ENCODE results near the gene WNT7B. TPM values are rescaled to one million over a fixed set of nuclear protein-coding genes. Genes with fewer than 3 reads are reported as not detected.

The WNT7B gene
- total RNA-seq, 1 experiment from 2014 or later: 66.9 TPM

DNA sequence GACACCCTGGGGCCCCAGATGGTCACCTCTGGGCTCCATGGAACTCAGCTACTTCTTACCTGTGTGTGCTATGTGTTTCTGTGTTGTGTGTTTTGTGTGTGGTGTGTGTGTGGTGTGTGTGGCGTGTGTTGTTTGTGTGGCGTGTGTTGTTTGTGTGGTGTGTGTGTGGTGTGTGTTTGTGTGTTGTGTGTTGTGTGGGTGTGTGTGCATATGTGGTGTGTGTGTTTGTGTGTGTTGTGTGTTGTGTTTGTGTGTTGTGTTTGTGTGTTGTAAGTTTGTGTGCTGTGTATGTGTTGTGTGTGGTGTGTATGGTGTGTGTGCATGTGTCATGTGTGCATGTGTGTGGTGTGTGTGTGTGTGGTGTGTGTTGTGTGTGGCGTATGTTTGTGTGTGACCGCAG, 3.8 kb upstream of the WNT7B start:
- Histone ChIP-seq H3K27me3 (ENCODE audit: insufficient read depth, low read depth) (no peaks in the 10 kb centered on the region), H3K4me1 (replicated peaks; ENCODE audit: insufficient read depth) (peaks cover 20% of the 10 kb centered on the region), H3K4me2 (no peak overlapping the region), H3K9me3 (ENCODE audit: insufficient read depth, low read depth) (peaks cover 3% of the 10 kb centered on the region; the same call in 1 of the 2 replicates), H4K20me1 (ENCODE audit: insufficient read depth) (no peaks in the 10 kb centered on the region), H3K27ac (no peak overlapping the region), H3K79me2 (ENCODE audit: low read depth) (peaks cover 12% of the 10 kb centered on the region), H2AFZ (no peak overlapping the region), H3K9me2 (ENCODE audit: insufficient read depth) (no peaks in the 10 kb centered on the region), H3F3A (ENCODE audit: insufficient read depth, low read depth) (peaks cover 35% of the 10 kb centered on the region), H3K4me3 (no peak overlapping the region), H3K36me3 (ENCODE audit: low read depth) (no peaks in the 10 kb centered on the region)
- POLR2A ChIA-PET (ENCODE audit: unreplicated experiment): interaction anchor here (0.6 kb wide), 2 partner anchors 187 to 337 kb away, joined by 8 to 31 read pairs; no protein-coding TSS in a partner anchor
- intact Hi-C loops (cut with micrococcal nuclease; ENCODE audit: unreplicated experiment): no loop called here
- DNase-seq: no peak
- TF ChIP-seq EZH2 (IDR thresholded peaks at IDR 0.05; ENCODE audit: low read depth): no peak
- TF ChIP-seq, protein P1, sequence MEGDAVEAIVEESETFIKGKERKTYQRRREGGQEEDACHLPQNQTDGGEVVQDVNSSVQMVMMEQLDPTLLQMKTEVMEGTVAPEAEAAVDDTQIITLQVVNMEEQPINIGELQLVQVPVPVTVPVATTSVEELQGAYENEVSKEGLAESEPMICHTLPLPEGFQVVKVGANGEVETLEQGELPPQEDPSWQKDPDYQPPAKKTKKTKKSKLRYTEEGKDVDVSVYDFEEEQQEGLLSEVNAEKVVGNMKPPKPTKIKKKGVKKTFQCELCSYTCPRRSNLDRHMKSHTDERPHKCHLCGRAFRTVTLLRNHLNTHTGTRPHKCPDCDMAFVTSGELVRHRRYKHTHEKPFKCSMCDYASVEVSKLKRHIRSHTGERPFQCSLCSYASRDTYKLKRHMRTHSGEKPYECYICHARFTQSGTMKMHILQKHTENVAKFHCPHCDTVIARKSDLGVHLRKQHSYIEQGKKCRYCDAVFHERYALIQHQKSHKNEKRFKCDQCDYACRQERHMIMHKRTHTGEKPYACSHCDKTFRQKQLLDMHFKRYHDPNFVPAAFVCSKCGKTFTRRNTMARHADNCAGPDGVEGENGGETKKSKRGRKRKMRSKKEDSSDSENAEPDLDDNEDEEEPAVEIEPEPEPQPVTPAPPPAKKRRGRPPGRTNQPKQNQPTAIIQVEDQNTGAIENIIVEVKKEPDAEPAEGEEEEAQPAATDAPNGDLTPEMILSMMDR (conservative IDR thresholded peaks at IDR 0.05): no peak
- no TSS peak for BruUV-seq (replicated peaks)
- CTCF ChIA-PET: no interaction called here

DNA sequence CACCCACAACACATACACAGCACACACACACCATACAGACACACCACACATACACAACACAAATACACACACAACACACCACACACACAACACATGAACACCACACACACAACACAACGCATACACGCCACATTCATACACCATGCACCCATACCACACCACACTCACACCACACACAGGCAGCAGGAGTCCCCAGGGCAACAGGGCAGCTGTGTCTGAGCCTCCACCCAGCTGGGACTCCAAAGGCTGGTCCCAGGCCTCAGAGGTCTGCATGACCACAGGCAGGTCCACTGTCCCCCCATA, 3.3 kb upstream of the WNT7B start:
- Histone ChIP-seq H3F3A (ENCODE audit: insufficient read depth, low read depth) (peaks cover 39% of the 10 kb centered on the region), H3K27ac (no peak overlapping the region), H3K4me2 (no peak overlapping the region), H3K4me1 (replicated peaks; ENCODE audit: insufficient read depth) (peaks cover 20% of the 10 kb centered on the region), H3K79me2 (ENCODE audit: low read depth) (peaks cover 17% of the 10 kb centered on the region), H3K27me3 (ENCODE audit: insufficient read depth, low read depth) (no peaks in the 10 kb centered on the region), H3K4me3 (no peak overlapping the region), H2AFZ (no peak overlapping the region), H3K9me2 (ENCODE audit: insufficient read depth) (no peaks in the 10 kb centered on the region), H3K36me3 (ENCODE audit: low read depth) (no peaks in the 10 kb centered on the region), H4K20me1 (ENCODE audit: insufficient read depth) (peaks cover 2% of the 10 kb centered on the region), H3K9me3 (ENCODE audit: insufficient read depth, low read depth) (peaks cover 2% of the 10 kb centered on the region; the same call in 1 of the 2 replicates)
- no TSS peak for BruUV-seq (replicated peaks)
- intact Hi-C loops (cut with micrococcal nuclease; ENCODE audit: unreplicated experiment): no loop called here
- ChIA-PET POLR2A (ENCODE audit: unreplicated experiment) (no interaction called here), CTCF (no interaction called here)
- no peak for DNase-seq
- no peak for TF ChIP-seq EZH2 (IDR thresholded peaks at IDR 0.05; ENCODE audit: low read depth)
- TF ChIP-seq, protein P1 (conservative IDR thresholded peaks at IDR 0.05): no peak

DNA sequence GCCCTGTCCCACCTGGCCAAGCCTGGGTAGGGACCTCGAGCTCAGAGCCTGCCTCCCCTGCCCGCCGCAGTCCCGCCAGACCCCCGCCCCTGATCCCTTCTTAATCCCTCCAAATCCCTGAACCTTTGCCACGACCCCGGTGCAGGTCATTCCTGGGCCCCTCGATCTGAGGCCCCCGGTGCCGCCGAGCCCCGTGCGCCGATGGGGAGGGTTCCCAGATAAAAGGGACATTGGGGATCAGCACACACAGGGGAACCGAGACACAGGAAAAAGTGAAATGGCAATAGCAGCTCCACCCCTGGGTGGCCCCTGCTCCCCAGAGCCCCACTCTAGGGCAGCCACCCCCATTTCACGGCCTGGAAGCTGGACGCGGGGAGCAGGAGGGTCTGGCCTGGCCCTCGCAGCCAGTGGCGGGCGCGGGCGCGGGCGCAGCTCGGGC, 1.3 kb upstream of the WNT7B start:
- Histone ChIP-seq H4K20me1 (ENCODE audit: insufficient read depth) (peaks cover 21% of the 10 kb centered on the region), H3K9me2 (ENCODE audit: insufficient read depth) (no peaks in the 10 kb centered on the region), H3K79me2 (ENCODE audit: low read depth) (peaks cover 37% of the 10 kb centered on the region), H3K4me1 (replicated peaks; ENCODE audit: insufficient read depth) (peaks cover 36% of the 10 kb centered on the region), H3K36me3 (ENCODE audit: low read depth) (no peaks in the 10 kb centered on the region), H2AFZ (no peak overlapping the region; the same call in 1 of the 2 replicates), H3F3A (ENCODE audit: insufficient read depth, low read depth) (peaks cover 59% of the 10 kb centered on the region), H3K27me3 (ENCODE audit: insufficient read depth, low read depth) (no peaks in the 10 kb centered on the region), H3K4me2 (peak overlapping the region; percentile 81), H3K9me3 (ENCODE audit: insufficient read depth, low read depth) (no peaks in the 10 kb centered on the region), H3K27ac (no peak overlapping the region), H3K4me3 (peak overlapping the region; percentile 86; the same call in 1 of the 2 replicates)
- no TSS peak for BruUV-seq (replicated peaks)
- TF ChIP-seq EZH2 (IDR thresholded peaks at IDR 0.05; ENCODE audit: low read depth): no peak
- TF ChIP-seq, protein P1 (conservative IDR thresholded peaks at IDR 0.05): no peak
- CTCF ChIA-PET: no interaction called here
- POLR2A ChIA-PET (ENCODE audit: unreplicated experiment): no interaction called here
- intact Hi-C loops (cut with micrococcal nuclease; ENCODE audit: unreplicated experiment): no loop called here
- DNase-seq: no peak

Measured in PC-9 (cell line).